Astrocyte of the spinal cord (primary cell): Measurements from ENCODE around the gene CHST12.
A peak's percentile ranks its signal among the peaks of the same experiment; 100 is the strongest.
"Not testable (repeated sequence)": the region's sequence is repeated elsewhere in the genome, so short reads cannot be mapped to it uniquely, and the experiment has no call there.

Experiments
- DNase-seq: peaks from one replicate; pipeline ENCODE4 v3.0.0; 2011; ENCODE audit warnings: low read depth, low spot score
- H3K4me3 ChIP-seq: 2 replicates; pipeline ENCODE4 v1.5.1; 2011; ENCODE audit warnings: low read depth, mild to moderate bottlenecking, low read length, moderate library complexity
- CTCF ChIP-seq: IDR thresholded peaks from 2 replicates; pipeline ENCODE4 v1.5.1; 2012; ENCODE audit warnings: low read depth, mild to moderate bottlenecking, low read length, inconsistent platforms
- in situ Hi-C: cut with HindIII; loops from 2 replicates; pipeline ENCODE4 v1.10.0; 2017; ENCODE audit warnings: low sequenced_read_pairs

Gene CHST12

GRCh38 chr7:2381881-2382509 lies 21.4 kb upstream of the CHST12 start:
- in situ Hi-C loops, result no loop called here
- TF ChIP-seq CTCF, result no peak
- no peak for DNase-seq
- H3K4me3 ChIP-seq, result no peak overlapping the region

DNA sequence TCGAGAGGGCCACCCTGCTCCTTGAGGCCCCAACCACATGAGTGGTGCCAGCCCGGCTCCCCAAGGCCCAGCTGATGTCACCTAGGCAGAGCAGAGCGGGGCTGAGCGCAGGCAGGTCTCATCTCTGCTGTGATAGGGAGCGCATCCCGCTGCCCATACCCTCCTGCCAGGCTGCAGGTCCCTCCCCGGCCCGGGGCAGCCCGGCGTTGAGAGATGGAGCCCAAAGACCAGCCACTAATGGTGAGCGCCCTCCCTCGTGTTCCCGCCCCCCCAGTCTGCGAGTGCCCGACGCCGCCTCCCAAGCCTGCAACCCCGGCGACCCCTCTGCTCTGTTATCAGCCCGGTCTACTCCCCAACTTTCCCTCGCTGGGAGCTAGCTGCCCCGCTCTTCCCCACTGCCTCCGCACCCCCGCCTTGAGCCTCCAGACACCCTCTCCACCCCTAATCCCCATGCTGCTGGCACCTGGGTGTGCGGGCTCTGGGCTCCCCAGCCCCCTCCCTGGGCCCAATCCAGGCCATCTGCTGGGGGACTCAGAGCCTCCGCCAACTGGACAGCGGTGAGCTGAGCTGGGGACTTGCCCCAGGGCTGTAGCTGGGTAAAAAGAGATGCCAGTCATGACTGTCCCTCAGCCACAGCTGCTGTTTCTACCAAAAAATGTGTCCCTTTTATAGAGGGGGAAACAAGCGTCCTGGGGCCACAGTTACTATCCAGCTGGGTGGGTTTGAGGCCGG lies 19.7 kb upstream of the CHST12 start:
- no peak overlapping the region for H3K4me3 ChIP-seq
- in situ Hi-C loops, result no loop called here
- no peak for TF ChIP-seq CTCF
- DNase-seq, result no peak

- DNase-seq, result no peak
- in situ Hi-C loops, result no loop called here
- peak; percentile 42 for TF ChIP-seq CTCF
- H3K4me3 ChIP-seq, result no peak overlapping the region
These were observed 18.8 kb upstream of the CHST12 start for GRCh38 chr7:2384354-2385243.

- DNase-seq, result peak; percentile 16
- in situ Hi-C loops, H3K4me3 ChIP-seq: not testable (repeated sequence)
These were observed 17.3 kb upstream of the CHST12 start for GRCh38 chr7:2386122-2386521.

- in situ Hi-C loops, result no loop called here
- no peak for DNase-seq
- TF ChIP-seq CTCF, result no peak
- H3K4me3 ChIP-seq, result no peak overlapping the region
These were observed 16.3 kb upstream of the CHST12 start for GRCh38 chr7:2386964-2387669.

DNA sequence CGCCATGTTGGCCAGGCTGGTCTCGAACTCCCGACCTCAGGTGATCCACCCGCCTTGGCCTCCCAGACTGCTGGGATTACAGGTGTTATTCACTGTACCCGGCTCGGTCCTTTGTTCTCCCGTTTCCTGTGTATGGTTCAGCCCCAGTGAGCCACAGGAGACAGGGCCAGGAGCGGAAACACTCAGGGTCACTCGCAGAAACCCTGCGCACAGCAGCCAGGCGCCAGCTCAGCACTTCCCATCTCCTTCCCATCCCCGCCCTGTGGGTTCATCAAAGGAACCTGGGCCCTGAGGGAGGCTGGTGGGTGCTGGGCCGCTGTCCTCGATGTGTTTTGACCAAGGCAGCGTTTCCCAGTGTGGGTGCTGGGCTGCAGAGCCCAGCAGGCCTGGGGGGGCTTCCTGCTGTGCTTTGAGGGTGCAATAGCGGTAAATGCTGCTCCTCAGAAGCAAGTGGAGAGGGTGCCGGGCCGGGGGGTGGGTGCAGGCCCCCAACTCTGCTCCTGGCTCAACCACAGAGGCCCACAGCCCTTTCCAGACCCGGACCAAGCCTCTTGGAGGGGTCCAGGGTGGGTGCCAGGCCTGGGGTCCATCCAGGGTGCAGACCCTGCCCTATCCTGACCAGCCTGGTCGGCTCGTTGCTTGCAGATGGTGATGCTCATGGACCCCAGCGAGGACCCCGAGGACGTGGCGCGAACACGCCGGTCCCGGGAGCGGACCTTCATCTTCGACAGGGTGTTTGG lies 15.3 kb upstream of the CHST12 start:
- H3K4me3 ChIP-seq, result no peak overlapping the region
- in situ Hi-C loops, result no loop called here
- no peak for TF ChIP-seq CTCF
- no peak for DNase-seq
